Measurements from ENCODE around the gene MCEE. TPM values are rescaled to one million over a fixed set of nuclear protein-coding genes. Genes with fewer than 3 reads are reported as not detected.
"Not testable (repeated sequence)": the region's sequence is repeated elsewhere in the genome, so short reads cannot be mapped to it uniquely, and the experiment has no call there.

The MCEE gene
- total RNA-seq, 1 donor from 2014 or later: 39.7 TPM

DNA sequence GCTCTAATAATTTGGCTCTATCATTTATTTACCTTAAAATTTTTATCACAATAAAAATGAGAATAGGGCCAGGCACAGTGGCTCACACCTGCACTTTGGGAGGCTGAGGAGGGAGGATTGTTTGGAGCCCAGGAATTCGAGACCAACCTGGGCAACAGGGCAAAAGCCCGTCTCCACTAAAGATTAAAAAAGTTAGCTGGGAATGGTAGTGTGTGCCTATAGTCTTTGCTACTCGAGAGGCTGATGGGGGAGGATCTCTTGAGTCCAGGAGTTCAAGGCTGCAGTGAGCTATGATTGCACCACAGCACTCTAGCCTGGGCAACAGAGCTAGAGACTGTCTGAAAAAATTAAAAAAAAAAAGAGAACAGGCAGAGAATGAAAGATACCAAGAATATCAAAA lies 6.1 kb upstream of the MCEE start:
- no peak overlapping the region for H3K4me3 ChIP-seq
- H3K27ac ChIP-seq (replicated peaks): no peak overlapping the region
- no peaks in the 10 kb centered on the region for H3K9me3 ChIP-seq (replicated peaks)
- no peak for DNase-seq
- H3K4me1 ChIP-seq: peaks cover 21% of the 10 kb centered on the region
- TF ChIP-seq, protein P1, sequence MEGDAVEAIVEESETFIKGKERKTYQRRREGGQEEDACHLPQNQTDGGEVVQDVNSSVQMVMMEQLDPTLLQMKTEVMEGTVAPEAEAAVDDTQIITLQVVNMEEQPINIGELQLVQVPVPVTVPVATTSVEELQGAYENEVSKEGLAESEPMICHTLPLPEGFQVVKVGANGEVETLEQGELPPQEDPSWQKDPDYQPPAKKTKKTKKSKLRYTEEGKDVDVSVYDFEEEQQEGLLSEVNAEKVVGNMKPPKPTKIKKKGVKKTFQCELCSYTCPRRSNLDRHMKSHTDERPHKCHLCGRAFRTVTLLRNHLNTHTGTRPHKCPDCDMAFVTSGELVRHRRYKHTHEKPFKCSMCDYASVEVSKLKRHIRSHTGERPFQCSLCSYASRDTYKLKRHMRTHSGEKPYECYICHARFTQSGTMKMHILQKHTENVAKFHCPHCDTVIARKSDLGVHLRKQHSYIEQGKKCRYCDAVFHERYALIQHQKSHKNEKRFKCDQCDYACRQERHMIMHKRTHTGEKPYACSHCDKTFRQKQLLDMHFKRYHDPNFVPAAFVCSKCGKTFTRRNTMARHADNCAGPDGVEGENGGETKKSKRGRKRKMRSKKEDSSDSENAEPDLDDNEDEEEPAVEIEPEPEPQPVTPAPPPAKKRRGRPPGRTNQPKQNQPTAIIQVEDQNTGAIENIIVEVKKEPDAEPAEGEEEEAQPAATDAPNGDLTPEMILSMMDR (IDR thresholded peaks at IDR 0.05; ENCODE audit: borderline replicate concordance): no peak
- intact Hi-C loops (cut with micrococcal nuclease): no loop called here
- H3K36me3 ChIP-seq: peaks cover 81% of the 10 kb centered on the region
- H3K27me3 ChIP-seq (ENCODE audit: low read depth): no peaks in the 10 kb centered on the region

DNA sequence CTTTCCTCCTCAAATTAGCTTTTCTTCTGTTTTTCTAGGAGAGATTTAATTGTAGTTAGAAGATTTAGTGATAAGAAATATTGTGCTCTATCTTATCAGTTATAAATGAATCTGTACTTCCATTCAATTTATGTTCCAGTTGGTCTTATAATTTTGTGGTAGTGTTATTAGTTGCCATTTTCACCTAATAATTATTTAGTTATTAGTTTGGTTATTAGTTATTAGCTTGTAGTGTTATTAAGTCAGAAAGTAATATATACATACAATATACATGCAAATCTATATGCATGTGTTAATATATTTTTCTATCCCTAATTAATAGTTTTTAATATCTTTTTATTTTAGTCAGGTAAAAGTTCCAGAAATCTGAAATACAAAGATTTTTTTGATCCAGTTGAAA lies 3.6 kb upstream of the MCEE start:
- H3K27ac ChIP-seq (replicated peaks): no peak overlapping the region
- H3K27me3 ChIP-seq (ENCODE audit: low read depth): no peaks in the 10 kb centered on the region
- H3K9me3 ChIP-seq (replicated peaks): no peaks in the 10 kb centered on the region
- TF ChIP-seq, protein P1 (IDR thresholded peaks at IDR 0.05; ENCODE audit: borderline replicate concordance): no peak
- H3K4me3 ChIP-seq: no peak overlapping the region
- intact Hi-C loops (cut with micrococcal nuclease): no loop called here
- peaks cover 42% of the 10 kb centered on the region for H3K4me1 ChIP-seq
- peaks cover 56% of the 10 kb centered on the region for H3K36me3 ChIP-seq
- DNase-seq: no peak

DNA sequence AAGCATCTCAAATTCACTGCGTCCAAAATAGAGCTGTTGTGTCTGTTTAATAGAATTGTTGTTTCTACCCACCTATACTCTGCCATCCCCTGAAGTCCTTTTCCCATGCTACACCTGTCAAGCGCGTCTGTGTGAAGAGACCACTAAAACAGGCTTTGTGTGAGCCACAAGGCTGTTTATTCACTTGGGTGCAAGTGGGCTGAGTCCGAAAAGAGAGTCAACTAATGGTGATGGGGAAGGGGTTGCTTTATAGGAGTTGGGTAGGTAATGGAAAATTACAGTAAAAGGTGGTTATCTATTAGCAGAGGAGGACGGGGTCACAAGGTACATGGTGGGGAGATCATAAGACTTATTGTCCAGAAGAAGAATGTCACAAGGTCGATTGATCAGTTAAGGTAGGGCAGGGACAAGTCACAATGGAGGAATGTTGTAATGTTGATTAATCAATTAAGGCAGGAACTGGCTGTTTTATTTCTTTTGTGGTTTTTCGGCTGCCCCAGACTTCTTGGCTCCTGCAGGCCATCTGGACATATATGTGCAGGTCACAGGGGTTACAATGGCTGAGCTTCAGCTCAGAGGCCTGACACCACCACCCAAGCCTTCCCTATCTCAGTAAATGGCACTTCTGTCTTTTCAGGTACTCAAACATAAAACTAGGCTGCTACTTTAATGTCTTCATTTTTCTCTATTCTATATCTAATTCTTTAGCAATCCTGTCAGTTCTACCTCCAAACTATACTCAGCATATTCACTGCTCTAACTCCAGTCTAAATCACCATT lies 1.5 kb upstream of the MCEE start:
- peak overlapping the region; percentile 78 for H3K4me3 ChIP-seq
- intact Hi-C loops (cut with micrococcal nuclease); DNase-seq; H3K9me3 ChIP-seq (replicated peaks); H3K27me3 ChIP-seq (ENCODE audit: low read depth): not testable (repeated sequence)
- peaks cover 37% of the 10 kb centered on the region for H3K36me3 ChIP-seq
- peak overlapping the region; percentile 97 for H3K27ac ChIP-seq (replicated peaks)
- peaks cover 61% of the 10 kb centered on the region for H3K4me1 ChIP-seq

DNA sequence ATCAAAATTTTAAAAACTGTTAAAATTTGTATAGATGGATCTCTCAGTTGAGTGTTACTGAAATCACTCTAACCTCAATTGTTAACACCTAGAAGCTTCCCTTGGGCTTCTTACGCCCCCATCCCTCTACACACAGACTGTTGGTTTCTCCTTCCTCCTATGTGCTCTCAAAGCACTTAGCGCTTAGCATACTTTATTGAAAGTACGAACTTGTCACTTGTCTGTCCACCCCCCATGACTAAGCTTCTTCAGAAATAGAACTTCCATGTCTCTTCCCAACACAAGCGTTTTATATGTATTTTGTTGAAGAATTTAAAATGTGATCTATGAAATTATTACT lies 846 bp upstream of the MCEE start:
- H3K9me3 ChIP-seq (replicated peaks): no peaks in the 10 kb centered on the region
- peaks cover 61% of the 10 kb centered on the region for H3K4me1 ChIP-seq
- no peaks in the 10 kb centered on the region for H3K27me3 ChIP-seq (ENCODE audit: low read depth)
- H3K27ac ChIP-seq (replicated peaks): peak overlapping the region; percentile 97
- TF ChIP-seq, protein P1 (IDR thresholded peaks at IDR 0.05; ENCODE audit: borderline replicate concordance): no peak
- intact Hi-C loops (cut with micrococcal nuclease): no loop called here
- no peak for DNase-seq
- peak overlapping the region; percentile 78 for H3K4me3 ChIP-seq
- H3K36me3 ChIP-seq: peaks cover 30% of the 10 kb centered on the region

DNA sequence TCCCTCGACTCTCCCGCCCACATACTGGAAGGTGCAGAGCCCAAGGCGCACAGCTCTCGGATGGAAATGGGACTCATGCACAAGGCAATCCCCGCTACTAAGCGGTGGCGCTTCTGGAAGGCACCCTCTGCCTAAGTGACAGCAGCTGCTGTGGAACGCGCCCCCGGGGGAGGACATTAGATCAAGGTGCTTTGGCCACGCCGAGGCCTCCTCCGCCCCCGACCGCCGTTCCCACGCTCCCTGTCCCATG lies 202 bp downstream of the MCEE start:
- DNase-seq: no peak

More for the DNA sequence above, 202 bp downstream of the MCEE start:
- no peaks in the 10 kb centered on the region for H3K9me3 ChIP-seq (replicated peaks)
- H3K4me3 ChIP-seq: peak overlapping the region; percentile 78
- peaks cover 20% of the 10 kb centered on the region for H3K36me3 ChIP-seq
- peaks cover 61% of the 10 kb centered on the region for H3K4me1 ChIP-seq
- intact Hi-C loops (cut with micrococcal nuclease): no loop called here
- no peaks in the 10 kb centered on the region for H3K27me3 ChIP-seq (ENCODE audit: low read depth)
- TF ChIP-seq, protein P1 (IDR thresholded peaks at IDR 0.05; ENCODE audit: borderline replicate concordance): no peak
- peak overlapping the region; percentile 97 for H3K27ac ChIP-seq (replicated peaks)

Data from left ventricle myocardium inferior (tissue), 1 donor.